SK-N-SH (cell line): ENCODE results near the gene KCNF1. TPM values are rescaled to one million over a fixed set of nuclear protein-coding genes. Genes with fewer than 3 reads are reported as not detected.

Source experiments
- CTCF ChIA-PET: fragments of 300-600, 350-600 bp; formaldehyde crosslinking; extraction: SDS; loops from one replicate; lab custom pipeline; 2021; lab: Yijun Ruan, JAX
- POLR2A ChIA-PET: fragments of 350-600 bp; sonication (Branson Sonifier 250); formaldehyde crosslinking; extraction: SDS; loops from one replicate; lab custom pipeline; 2020; ENCODE audit warnings: antibody characterized with exemption, inconsistent platforms; lab: Yijun Ruan, JAX
- DNase-seq: peaks from one replicate; pipeline ENCODE4 v3.0.0; 2012
- H2AFZ ChIP-seq: fragments of 200-600 bp; sonication (generic); 2 replicates; pipeline ENCODE4 v1.8.1; 2016; ENCODE audit warnings: antibody characterized with exemption, mild to moderate bottlenecking, low read depth
- H3F3A ChIP-seq: fragments of 200-600 bp; sonication (generic); replicated peaks from 2 replicates; pipeline ENCODE3; 2016; ENCODE audit warnings: antibody characterized with exemption, mild to moderate bottlenecking; ENCODE audit not compliant: insufficient read depth
- H3K27ac ChIP-seq, 2 experiments: fragments of 200-500 bp in 1 of 2; fragments of 200-600 bp in 1 of 2; sonication (Bioruptor generic) in 1 of 2; sonication (generic), shearing (Covaris generic) in 1 of 2; 2 replicates each; pipeline versions ENCODE4 v1.5.1 to v1.6.1; 2014 to 2016; ENCODE audit warnings: low read depth in 2 of 2, inconsistent platforms in 1 of 2, low read length in 1 of 2, mild to moderate bottlenecking in 1 of 2, mixed read lengths in 1 of 2
- H3K27me3 ChIP-seq: fragments of 200-600 bp; sonication (generic), shearing (Covaris generic); 2 replicates; pipeline ENCODE4 v1.6.1; 2016; ENCODE audit warnings: mixed run types; ENCODE audit not compliant: insufficient read depth
- H3K36me3 ChIP-seq, 2 experiments: fragments of 200-500 bp in 1 of 2; fragments of 200-600 bp in 1 of 2; sonication (Bioruptor generic) in 1 of 2; sonication (generic) in 1 of 2; replicated peaks in 1 of 2; 2 replicates each; pipeline versions ENCODE3 to v1.5.1; 2014 to 2016; ENCODE audit warnings: low read length in 1 of 2, mild to moderate bottlenecking in 1 of 2; ENCODE audit not compliant: insufficient read depth in 2 of 2, control insufficient read depth in 1 of 2
- H3K4me1 ChIP-seq, 2 experiments: fragments of 200-500 bp in 1 of 2; fragments of 200-600 bp in 1 of 2; sonication (Bioruptor generic) in 1 of 2; sonication (generic), shearing (Covaris generic) in 1 of 2; 2 replicates each; pipeline versions ENCODE4 v1.5.1 to v1.6.1; 2014 to 2016; ENCODE audit warnings: low read depth in 1 of 2, low read length in 1 of 2, mixed run types in 1 of 2; ENCODE audit not compliant: insufficient read depth in 2 of 2, control insufficient read depth in 1 of 2
- H3K4me2 ChIP-seq: fragments of 200-600 bp; sonication (generic), shearing (Covaris generic); 2 replicates; pipeline ENCODE4 v1.6.1; 2017; ENCODE audit warnings: mixed run types
- H3K4me3 ChIP-seq, 2 experiments: fragments of 200-500 bp in 1 of 2; fragments of 200-600 bp in 1 of 2; sonication (Bioruptor generic) in 1 of 2; sonication (generic), shearing (Covaris generic) in 1 of 2; 2 replicates each; pipeline versions ENCODE4 v1.5.1 to v1.8.1; 2014 to 2016; ENCODE audit warnings: low read depth in 2 of 2, inconsistent platforms in 1 of 2, low read length in 1 of 2, mild to moderate bottlenecking in 1 of 2, mixed read lengths in 1 of 2, moderate library complexity in 1 of 2
- H3K79me2 ChIP-seq: fragments of 200-600 bp; sonication (generic); 2 replicates; pipeline ENCODE4 v1.8.1; 2017; ENCODE audit warnings: mild to moderate bottlenecking; ENCODE audit not compliant: insufficient read depth
- H3K9ac ChIP-seq: fragments of 200-600 bp; sonication (generic); 2 replicates; pipeline ENCODE4 v1.6.1; 2017; ENCODE audit warnings: mixed run types
- H3K9me2 ChIP-seq: fragments of 200-600 bp; sonication (generic); 2 replicates; pipeline ENCODE4 v1.6.1; 2017; ENCODE audit warnings: mixed run types
- H3K9me3 ChIP-seq: fragments of 200-600 bp; sonication (generic); 2 replicates; pipeline ENCODE4 v1.6.1; 2017; ENCODE audit warnings: mixed run types, mild to moderate bottlenecking, moderate library complexity
- H4K20me1 ChIP-seq: fragments of 200-600 bp; sonication (generic); 2 replicates; pipeline ENCODE4 v1.6.1; 2017; ENCODE audit warnings: mild to moderate bottlenecking, mixed run types; ENCODE audit not compliant: insufficient read depth
- EP300 ChIP-seq, 2 experiments: IDR thresholded peaks; 2 replicates each; pipeline versions ENCODE4 v1.4.0 to v1.6.1; 2012; ENCODE audit warnings: borderline replicate concordance in 1 of 2, low read depth in 1 of 2, low read length in 1 of 2
- EZH2phosphoT487 ChIP-seq: fragments of 200-600 bp; sonication (generic); IDR thresholded peaks from 2 replicates; pipeline ENCODE4 v1.6.1; 2017; ENCODE audit warnings: low read depth, mixed run types, mild to moderate bottlenecking, antibody characterized with exemption, moderate library complexity, borderline replicate concordance
- FOSL2 ChIP-seq: IDR thresholded peaks from 2 replicates; pipeline ENCODE4 v1.4.0; 2012; ENCODE audit warnings: low read depth, mild to moderate bottlenecking, moderate library complexity, borderline replicate concordance
- FOXJ3 ChIP-seq: sonication (generic); formaldehyde crosslinking; IDR thresholded peaks from 2 replicates; pipeline ENCODE4 v1.5.1; 2020; ENCODE audit warnings: mild to moderate bottlenecking, missing genetic modification reagents
- GABPA ChIP-seq: IDR thresholded peaks from 2 replicates; pipeline ENCODE4 v1.4.0; 2012; ENCODE audit warnings: low read depth, mild to moderate bottlenecking
- MEF2A ChIP-seq: IDR thresholded peaks from 2 replicates; pipeline ENCODE4 v1.4.0; 2012; ENCODE audit warnings: low read depth, borderline replicate concordance
- NFIC ChIP-seq: IDR thresholded peaks from 2 replicates; pipeline ENCODE4 v1.4.0; 2012; ENCODE audit warnings: borderline replicate concordance
- RCOR1 ChIP-seq: fragments of 150-350 bp; IDR thresholded peaks from 2 replicates; pipeline ENCODE4 v1.6.1; 2017; ENCODE audit warnings: antibody characterized with exemption, low read length
- RXRA ChIP-seq: IDR thresholded peaks from 2 replicates; pipeline ENCODE4 v1.4.0; 2012; ENCODE audit warnings: low read depth, mild to moderate bottlenecking, borderline replicate concordance
- SIN3A ChIP-seq: IDR thresholded peaks from 2 replicates; pipeline ENCODE4 v1.6.1; 2012; ENCODE audit warnings: low read depth, mild to moderate bottlenecking, low read length, moderate library complexity, borderline replicate concordance
- SMC3 ChIP-seq: IDR thresholded peaks from 2 replicates; pipeline ENCODE4 v1.6.1; 2012; ENCODE audit warnings: low read depth, low read length, improper control_type of control experiment
- TAF1 ChIP-seq: IDR thresholded peaks from 2 replicates; pipeline ENCODE4 v1.6.1; 2012; ENCODE audit warnings: low read depth, mild to moderate bottlenecking, low read length, moderate library complexity, borderline replicate concordance
- TCF12 ChIP-seq: IDR thresholded peaks from 2 replicates; pipeline ENCODE4 v1.4.0; 2012
- USF1 ChIP-seq: IDR thresholded peaks from 2 replicates; pipeline ENCODE4 v1.4.0; 2012; ENCODE audit warnings: low read depth, borderline replicate concordance
- YY1 ChIP-seq: IDR thresholded peaks from 2 replicates; pipeline ENCODE4 v1.4.0; 2012; ENCODE audit warnings: low read depth, mild to moderate bottlenecking
- WGBS: methylation state at CpG from one replicate; pipeline ENCODE4 v1.1.6; 2017; ENCODE audit warnings: low lambda C conversion rate; 5-methylcytosine and 5-hydroxymethylcytosine counted together
- polyA plus RNA-seq, 3 experiments: library from polyadenylated mRNA; depleted of rRNA; stranded (reverse); fragments of >200 nt; gene quantifications; 2 replicates each; pipeline ENCODE4 v1.2.3, GENCODE V29; 2012
- TF ChIP-seq, protein P1 (sequence below): fragments of 200-600 bp; sonication (generic); IDR thresholded peaks from 2 replicates; pipeline ENCODE4 v1.6.1; 2017; ENCODE audit warnings: antibody characterized with exemption, mild to moderate bottlenecking, moderate library complexity
- TF ChIP-seq, protein P2 (sequence below): IDR thresholded peaks from 2 replicates; pipeline ENCODE4 v1.4.0; 2012; ENCODE audit warnings: low read depth
- TF ChIP-seq, protein P3 (sequence below): IDR thresholded peaks from 2 replicates; pipeline ENCODE4 v1.6.1; 2012; ENCODE audit warnings: mild to moderate bottlenecking, low read depth, low read length, moderate library complexity

Gene KCNF1
- polyA plus RNA-seq, 1 of the 3 experiments (the other 2 are of a cell fraction), result 0.23 TPM

- POLR2A ChIA-PET, result interaction anchor here (0.5 kb wide), 1 partner anchor 13 kb away, joined by 3 read pairs; no protein-coding TSS in a partner anchor
- CTCF ChIA-PET, result interaction anchor here (0.6 to 4.3 kb wide), 8 partner anchors 9 to 193 kb away, joined by 3 to 22 read pairs (median 4); partner anchors contain the start of gene KCNF1
- Histone ChIP-seq H3K4me2 (no peak overlapping the region), H3K9ac (no peak overlapping the region), H3K27ac (no peak overlapping the region)
- TF ChIP-seq YY1 (no peak), GABPA (no peak), EZH2phosphoT487 (no peak), EP300 (IDR thresholded peaks at IDR 0.05; ENCODE audit: borderline replicate concordance in 1 of 2, low read depth in 1 of 2, low read length in 1 of 2) (no peak), NFIC (no peak), SMC3 (no peak), MEF2A (no peak), USF1 (no peak), FOSL2 (no peak), TCF12 (no peak), TAF1 (no peak), FOXJ3 (no peak), RXRA (no peak), SIN3A (no peak), RCOR1 (no peak)
- TF ChIP-seq, protein P1, sequence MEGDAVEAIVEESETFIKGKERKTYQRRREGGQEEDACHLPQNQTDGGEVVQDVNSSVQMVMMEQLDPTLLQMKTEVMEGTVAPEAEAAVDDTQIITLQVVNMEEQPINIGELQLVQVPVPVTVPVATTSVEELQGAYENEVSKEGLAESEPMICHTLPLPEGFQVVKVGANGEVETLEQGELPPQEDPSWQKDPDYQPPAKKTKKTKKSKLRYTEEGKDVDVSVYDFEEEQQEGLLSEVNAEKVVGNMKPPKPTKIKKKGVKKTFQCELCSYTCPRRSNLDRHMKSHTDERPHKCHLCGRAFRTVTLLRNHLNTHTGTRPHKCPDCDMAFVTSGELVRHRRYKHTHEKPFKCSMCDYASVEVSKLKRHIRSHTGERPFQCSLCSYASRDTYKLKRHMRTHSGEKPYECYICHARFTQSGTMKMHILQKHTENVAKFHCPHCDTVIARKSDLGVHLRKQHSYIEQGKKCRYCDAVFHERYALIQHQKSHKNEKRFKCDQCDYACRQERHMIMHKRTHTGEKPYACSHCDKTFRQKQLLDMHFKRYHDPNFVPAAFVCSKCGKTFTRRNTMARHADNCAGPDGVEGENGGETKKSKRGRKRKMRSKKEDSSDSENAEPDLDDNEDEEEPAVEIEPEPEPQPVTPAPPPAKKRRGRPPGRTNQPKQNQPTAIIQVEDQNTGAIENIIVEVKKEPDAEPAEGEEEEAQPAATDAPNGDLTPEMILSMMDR, result no peak
- TF ChIP-seq, protein P2, sequence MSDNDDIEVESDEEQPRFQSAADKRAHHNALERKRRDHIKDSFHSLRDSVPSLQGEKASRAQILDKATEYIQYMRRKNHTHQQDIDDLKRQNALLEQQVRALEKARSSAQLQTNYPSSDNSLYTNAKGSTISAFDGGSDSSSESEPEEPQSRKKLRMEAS, result no peak
- TF ChIP-seq, protein P3, sequence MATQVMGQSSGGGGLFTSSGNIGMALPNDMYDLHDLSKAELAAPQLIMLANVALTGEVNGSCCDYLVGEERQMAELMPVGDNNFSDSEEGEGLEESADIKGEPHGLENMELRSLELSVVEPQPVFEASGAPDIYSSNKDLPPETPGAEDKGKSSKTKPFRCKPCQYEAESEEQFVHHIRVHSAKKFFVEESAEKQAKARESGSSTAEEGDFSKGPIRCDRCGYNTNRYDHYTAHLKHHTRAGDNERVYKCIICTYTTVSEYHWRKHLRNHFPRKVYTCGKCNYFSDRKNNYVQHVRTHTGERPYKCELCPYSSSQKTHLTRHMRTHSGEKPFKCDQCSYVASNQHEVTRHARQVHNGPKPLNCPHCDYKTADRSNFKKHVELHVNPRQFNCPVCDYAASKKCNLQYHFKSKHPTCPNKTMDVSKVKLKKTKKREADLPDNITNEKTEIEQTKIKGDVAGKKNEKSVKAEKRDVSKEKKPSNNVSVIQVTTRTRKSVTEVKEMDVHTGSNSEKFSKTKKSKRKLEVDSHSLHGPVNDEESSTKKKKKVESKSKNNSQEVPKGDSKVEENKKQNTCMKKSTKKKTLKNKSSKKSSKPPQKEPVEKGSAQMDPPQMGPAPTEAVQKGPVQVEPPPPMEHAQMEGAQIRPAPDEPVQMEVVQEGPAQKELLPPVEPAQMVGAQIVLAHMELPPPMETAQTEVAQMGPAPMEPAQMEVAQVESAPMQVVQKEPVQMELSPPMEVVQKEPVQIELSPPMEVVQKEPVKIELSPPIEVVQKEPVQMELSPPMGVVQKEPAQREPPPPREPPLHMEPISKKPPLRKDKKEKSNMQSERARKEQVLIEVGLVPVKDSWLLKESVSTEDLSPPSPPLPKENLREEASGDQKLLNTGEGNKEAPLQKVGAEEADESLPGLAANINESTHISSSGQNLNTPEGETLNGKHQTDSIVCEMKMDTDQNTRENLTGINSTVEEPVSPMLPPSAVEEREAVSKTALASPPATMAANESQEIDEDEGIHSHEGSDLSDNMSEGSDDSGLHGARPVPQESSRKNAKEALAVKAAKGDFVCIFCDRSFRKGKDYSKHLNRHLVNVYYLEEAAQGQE, result no peak
- TF ChIP-seq, all 33 proteins: peak for 0
- DNase-seq, result no peak
- Histone ChIP-seq H3K4me3 (no peak overlapping the region), H3K79me2 (no peaks in the 10 kb centered on the region), H4K20me1 (no peaks in the 10 kb centered on the region), H3K9me3 (no peaks in the 10 kb centered on the region), H3K9me2 (no peaks in the 10 kb centered on the region), H3K36me3 (no peaks in the 10 kb centered on the region), H3K4me1 (peaks cover 11 to 37% of the 10 kb centered on the region in 2 experiments; a peak in 1 of 4 replicates), H3F3A (peaks cover 4% of the 10 kb centered on the region), H3K27me3 (no peaks in the 10 kb centered on the region; the same call in 1 of the 2 replicates), H2AFZ (no peak overlapping the region)
- 93% methylated on average over 12 of the region's 12 CpGs for WGBS
Measured at GRCh38 chr2:10930721-10931516, 19.2 kb downstream of the KCNF1 start.
